GM12878 (cell line): ENCODE measurements around the gene ATP8A1. TPM values are rescaled to one million over a fixed set of nuclear protein-coding genes. Genes with fewer than 3 reads are reported as not detected.

ENCODE experiments used
- BMI1 ChIP-seq: fragments of 450-650 bp; IDR thresholded peaks from 2 replicates; pipeline ENCODE4 v1.6.1; 2016; ENCODE audit warnings: mild to moderate bottlenecking, moderate library complexity, borderline replicate concordance
- CBFB ChIP-seq: IDR thresholded peaks from 2 replicates; pipeline ENCODE4 v1.6.1; 2016; ENCODE audit warnings: antibody characterized with exemption, low read depth
- CHD2 ChIP-seq: IDR thresholded peaks from 2 replicates; pipeline ENCODE4 v1.6.1; 2011; ENCODE audit warnings: low read depth, low read length, improper control_type of control experiment, borderline replicate concordance
- KAT2A ChIP-seq: conservative IDR thresholded peaks from 2 replicates; pipeline ENCODE4 v1.6.1; 2011; ENCODE audit warnings: low read depth, low read length; ENCODE audit not compliant: control insufficient read depth
- MYC ChIP-seq: IDR thresholded peaks from 2 replicates; pipeline ENCODE4 v1.6.1; 2011; ENCODE audit warnings: mild to moderate bottlenecking, low read length, moderate library complexity, inconsistent platforms; ENCODE audit not compliant: insufficient read depth, insufficient replicate concordance, insufficient read length, severe bottlenecking
- STAT1 ChIP-seq: fragments of 450-650 bp; conservative IDR thresholded peaks from 2 replicates; pipeline ENCODE4 v1.6.1; 2014; ENCODE audit warnings: antibody characterized with exemption, mild to moderate bottlenecking
- polyA plus RNA-seq, 11 experiments: library from polyadenylated mRNA; depleted of rRNA in 4 of 11; unstranded in 6 of 11; stranded (reverse) in 5 of 11; fragments of >200 nt; fragmentation: Nextera tagmentation in 4 of 11; fragmentation: Illumina TruSeq in 1 of 11; extraction: Ambion mirVana in 4 of 11; extraction: Trizol in 1 of 11; gene quantifications; 1 replicate in 1 of 11; 2 replicates in 10 of 11; pipeline versions ENCODE4 v1.2.1 to v1.2.3, GENCODE V29; 2011 to 2016; ENCODE audit warnings: inconsistent platforms in 2 of 11, missing spikeins in 2 of 11, low read depth in 1 of 11
- total RNA-seq, 4 experiments: library from RNA; depleted of rRNA in 3 of 4; stranded (reverse); fragments of >200 nt in 3 of 4; fragmentation: Illumina TruSeq in 1 of 4; extraction: Trizol in 1 of 4; gene quantifications; 2 replicates each; pipeline versions ENCODE4 v1.2.1 to v1.2.3, GENCODE V29; 2013 to 2021
- TF ChIP-seq, protein P1 (sequence below): fragments of 450-650 bp; formaldehyde crosslinking; IDR thresholded peaks from 2 replicates; pipeline ENCODE4 v1.4.0; 2020; ENCODE audit warnings: mild to moderate bottlenecking, moderate library complexity
- TF ChIP-seq, protein P2 (sequence below): IDR thresholded peaks from 2 replicates; pipeline ENCODE4 v1.6.1; 2012; ENCODE audit warnings: mild to moderate bottlenecking, low read depth, low read length
- TF ChIP-seq, protein P3 (sequence below): fragments of 450-650 bp; formaldehyde crosslinking; IDR thresholded peaks from 2 replicates; pipeline ENCODE4 v1.5.0; 2022; ENCODE audit warnings: mild to moderate bottlenecking, missing genetic modification characterization
- TF ChIP-seq, protein P4 (sequence below): fragments of 450-650 bp; conservative IDR thresholded peaks from 2 replicates; pipeline ENCODE4 v1.6.1; 2017; ENCODE audit warnings: mild to moderate bottlenecking, moderate library complexity
- TF ChIP-seq, protein P5 (sequence below): fragments of 450-650 bp; IDR thresholded peaks from 2 replicates; pipeline ENCODE4 v1.6.1; 2017; ENCODE audit warnings: antibody characterized with exemption, mild to moderate bottlenecking, moderate library complexity

ATP8A1 gene
- total and polyA plus RNA-seq, 10 of the 15 experiments (the other 5 are each of a cell fraction or from before 2014, with no cell fraction given): 9.0 to 116 (median 37.3) TPM

DNA sequence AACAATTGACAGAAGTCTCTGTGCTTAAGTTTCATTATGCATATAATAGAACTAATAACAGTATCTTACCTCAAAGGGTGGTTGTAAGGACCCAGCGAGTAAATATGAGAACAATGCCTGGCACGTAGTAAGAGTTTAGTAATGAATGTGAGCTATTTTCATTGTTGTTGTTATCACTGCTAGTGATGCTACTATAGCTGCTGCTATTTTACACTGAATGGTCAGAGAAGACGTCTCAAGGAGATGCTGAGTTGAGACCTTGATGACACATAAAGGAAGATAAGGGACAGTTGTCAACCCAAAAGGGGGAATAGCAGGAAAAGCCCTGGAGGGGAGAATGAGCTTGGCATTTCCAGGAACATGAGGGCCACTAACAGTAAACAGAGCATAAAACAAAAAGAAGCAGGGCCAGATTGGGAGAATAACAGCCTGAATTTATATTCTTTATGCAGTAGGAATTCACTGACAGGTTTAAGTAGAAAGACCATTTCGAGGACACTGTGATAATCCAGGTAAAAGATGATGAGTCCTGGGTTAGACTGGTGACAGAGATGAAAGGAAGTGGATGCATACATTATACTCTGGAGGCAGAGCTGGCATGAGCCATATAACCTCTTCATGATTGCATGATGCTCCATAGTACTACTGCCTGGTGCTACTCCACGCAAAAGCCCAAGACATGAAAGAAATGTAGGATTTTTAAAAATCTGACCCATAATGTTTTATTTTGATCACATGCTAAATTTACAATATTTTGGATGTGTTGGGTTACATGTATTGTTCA is 23.1 kb downstream of the ATP8A1 start (continued):
- TF ChIP-seq, protein P1, sequence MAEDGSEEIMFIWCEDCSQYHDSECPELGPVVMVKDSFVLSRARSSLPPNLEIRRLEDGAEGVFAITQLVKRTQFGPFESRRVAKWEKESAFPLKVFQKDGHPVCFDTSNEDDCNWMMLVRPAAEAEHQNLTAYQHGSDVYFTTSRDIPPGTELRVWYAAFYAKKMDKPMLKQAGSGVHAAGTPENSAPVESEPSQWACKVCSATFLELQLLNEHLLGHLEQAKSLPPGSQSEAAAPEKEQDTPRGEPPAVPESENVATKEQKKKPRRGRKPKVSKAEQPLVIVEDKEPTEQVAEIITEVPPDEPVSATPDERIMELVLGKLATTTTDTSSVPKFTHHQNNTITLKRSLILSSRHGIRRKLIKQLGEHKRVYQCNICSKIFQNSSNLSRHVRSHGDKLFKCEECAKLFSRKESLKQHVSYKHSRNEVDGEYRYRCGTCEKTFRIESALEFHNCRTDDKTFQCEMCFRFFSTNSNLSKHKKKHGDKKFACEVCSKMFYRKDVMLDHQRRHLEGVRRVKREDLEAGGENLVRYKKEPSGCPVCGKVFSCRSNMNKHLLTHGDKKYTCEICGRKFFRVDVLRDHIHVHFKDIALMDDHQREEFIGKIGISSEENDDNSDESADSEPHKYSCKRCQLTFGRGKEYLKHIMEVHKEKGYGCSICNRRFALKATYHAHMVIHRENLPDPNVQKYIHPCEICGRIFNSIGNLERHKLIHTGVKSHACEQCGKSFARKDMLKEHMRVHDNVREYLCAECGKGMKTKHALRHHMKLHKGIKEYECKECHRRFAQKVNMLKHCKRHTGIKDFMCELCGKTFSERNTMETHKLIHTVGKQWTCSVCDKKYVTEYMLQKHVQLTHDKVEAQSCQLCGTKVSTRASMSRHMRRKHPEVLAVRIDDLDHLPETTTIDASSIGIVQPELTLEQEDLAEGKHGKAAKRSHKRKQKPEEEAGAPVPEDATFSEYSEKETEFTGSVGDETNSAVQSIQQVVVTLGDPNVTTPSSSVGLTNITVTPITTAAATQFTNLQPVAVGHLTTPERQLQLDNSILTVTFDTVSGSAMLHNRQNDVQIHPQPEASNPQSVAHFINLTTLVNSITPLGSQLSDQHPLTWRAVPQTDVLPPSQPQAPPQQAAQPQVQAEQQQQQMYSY: no peak
- no peak for TF ChIP-seq CHD2
- TF ChIP-seq, protein P2, sequence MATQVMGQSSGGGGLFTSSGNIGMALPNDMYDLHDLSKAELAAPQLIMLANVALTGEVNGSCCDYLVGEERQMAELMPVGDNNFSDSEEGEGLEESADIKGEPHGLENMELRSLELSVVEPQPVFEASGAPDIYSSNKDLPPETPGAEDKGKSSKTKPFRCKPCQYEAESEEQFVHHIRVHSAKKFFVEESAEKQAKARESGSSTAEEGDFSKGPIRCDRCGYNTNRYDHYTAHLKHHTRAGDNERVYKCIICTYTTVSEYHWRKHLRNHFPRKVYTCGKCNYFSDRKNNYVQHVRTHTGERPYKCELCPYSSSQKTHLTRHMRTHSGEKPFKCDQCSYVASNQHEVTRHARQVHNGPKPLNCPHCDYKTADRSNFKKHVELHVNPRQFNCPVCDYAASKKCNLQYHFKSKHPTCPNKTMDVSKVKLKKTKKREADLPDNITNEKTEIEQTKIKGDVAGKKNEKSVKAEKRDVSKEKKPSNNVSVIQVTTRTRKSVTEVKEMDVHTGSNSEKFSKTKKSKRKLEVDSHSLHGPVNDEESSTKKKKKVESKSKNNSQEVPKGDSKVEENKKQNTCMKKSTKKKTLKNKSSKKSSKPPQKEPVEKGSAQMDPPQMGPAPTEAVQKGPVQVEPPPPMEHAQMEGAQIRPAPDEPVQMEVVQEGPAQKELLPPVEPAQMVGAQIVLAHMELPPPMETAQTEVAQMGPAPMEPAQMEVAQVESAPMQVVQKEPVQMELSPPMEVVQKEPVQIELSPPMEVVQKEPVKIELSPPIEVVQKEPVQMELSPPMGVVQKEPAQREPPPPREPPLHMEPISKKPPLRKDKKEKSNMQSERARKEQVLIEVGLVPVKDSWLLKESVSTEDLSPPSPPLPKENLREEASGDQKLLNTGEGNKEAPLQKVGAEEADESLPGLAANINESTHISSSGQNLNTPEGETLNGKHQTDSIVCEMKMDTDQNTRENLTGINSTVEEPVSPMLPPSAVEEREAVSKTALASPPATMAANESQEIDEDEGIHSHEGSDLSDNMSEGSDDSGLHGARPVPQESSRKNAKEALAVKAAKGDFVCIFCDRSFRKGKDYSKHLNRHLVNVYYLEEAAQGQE: no peak
- TF ChIP-seq MYC: no peak
- 0 out of 2 replicates have a peak, but pooled peaks have one; percentile 18 for TF ChIP-seq CBFB
- TF ChIP-seq, protein P3, sequence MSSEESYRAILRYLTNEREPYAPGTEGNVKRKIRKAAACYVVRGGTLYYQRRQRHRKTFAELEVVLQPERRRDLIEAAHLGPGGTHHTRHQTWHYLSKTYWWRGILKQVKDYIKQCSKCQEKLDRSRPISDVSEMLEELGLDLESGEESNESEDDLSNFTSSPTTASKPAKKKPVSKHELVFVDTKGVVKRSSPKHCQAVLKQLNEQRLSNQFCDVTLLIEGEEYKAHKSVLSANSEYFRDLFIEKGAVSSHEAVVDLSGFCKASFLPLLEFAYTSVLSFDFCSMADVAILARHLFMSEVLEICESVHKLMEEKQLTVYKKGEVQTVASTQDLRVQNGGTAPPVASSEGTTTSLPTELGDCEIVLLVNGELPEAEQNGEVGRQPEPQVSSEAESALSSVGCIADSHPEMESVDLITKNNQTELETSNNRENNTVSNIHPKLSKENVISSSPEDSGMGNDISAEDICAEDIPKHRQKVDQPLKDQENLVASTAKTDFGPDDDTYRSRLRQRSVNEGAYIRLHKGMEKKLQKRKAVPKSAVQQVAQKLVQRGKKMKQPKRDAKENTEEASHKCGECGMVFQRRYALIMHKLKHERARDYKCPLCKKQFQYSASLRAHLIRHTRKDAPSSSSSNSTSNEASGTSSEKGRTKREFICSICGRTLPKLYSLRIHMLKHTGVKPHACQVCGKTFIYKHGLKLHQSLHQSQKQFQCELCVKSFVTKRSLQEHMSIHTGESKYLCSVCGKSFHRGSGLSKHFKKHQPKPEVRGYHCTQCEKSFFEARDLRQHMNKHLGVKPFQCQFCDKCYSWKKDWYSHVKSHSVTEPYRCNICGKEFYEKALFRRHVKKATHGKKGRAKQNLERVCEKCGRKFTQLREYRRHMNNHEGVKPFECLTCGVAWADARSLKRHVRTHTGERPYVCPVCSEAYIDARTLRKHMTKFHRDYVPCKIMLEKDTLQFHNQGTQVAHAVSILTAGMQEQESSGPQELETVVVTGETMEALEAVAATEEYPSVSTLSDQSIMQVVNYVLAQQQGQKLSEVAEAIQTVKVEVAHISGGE (CRISPR knock-in tag): no peak
- TF ChIP-seq BMI1: no peak
- TF ChIP-seq, protein P4, sequence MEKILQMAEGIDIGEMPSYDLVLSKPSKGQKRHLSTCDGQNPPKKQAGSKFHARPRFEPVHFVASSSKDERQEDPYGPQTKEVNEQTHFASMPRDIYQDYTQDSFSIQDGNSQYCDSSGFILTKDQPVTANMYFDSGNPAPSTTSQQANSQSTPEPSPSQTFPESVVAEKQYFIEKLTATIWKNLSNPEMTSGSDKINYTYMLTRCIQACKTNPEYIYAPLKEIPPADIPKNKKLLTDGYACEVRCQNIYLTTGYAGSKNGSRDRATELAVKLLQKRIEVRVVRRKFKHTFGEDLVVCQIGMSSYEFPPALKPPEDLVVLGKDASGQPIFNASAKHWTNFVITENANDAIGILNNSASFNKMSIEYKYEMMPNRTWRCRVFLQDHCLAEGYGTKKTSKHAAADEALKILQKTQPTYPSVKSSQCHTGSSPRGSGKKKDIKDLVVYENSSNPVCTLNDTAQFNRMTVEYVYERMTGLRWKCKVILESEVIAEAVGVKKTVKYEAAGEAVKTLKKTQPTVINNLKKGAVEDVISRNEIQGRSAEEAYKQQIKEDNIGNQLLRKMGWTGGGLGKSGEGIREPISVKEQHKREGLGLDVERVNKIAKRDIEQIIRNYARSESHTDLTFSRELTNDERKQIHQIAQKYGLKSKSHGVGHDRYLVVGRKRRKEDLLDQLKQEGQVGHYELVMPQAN: no peak
- no peak for TF ChIP-seq KAT2A
- TF ChIP-seq STAT1: no peak
- TF ChIP-seq, protein P5, sequence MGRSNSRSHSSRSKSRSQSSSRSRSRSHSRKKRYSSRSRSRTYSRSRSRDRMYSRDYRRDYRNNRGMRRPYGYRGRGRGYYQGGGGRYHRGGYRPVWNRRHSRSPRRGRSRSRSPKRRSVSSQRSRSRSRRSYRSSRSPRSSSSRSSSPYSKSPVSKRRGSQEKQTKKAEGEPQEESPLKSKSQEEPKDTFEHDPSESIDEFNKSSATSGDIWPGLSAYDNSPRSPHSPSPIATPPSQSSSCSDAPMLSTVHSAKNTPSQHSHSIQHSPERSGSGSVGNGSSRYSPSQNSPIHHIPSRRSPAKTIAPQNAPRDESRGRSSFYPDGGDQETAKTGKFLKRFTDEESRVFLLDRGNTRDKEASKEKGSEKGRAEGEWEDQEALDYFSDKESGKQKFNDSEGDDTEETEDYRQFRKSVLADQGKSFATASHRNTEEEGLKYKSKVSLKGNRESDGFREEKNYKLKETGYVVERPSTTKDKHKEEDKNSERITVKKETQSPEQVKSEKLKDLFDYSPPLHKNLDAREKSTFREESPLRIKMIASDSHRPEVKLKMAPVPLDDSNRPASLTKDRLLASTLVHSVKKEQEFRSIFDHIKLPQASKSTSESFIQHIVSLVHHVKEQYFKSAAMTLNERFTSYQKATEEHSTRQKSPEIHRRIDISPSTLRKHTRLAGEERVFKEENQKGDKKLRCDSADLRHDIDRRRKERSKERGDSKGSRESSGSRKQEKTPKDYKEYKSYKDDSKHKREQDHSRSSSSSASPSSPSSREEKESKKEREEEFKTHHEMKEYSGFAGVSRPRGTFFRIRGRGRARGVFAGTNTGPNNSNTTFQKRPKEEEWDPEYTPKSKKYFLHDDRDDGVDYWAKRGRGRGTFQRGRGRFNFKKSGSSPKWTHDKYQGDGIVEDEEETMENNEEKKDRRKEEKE: no peak
